ENCODE measurements around the gene NMT1.

- TF ChIP-seq KDM1A (CRISPR knock-in tag; IDR thresholded peaks at IDR 0.05) (no peak), ZBTB10 (CRISPR knock-in tag; IDR thresholded peaks at IDR 0.05; ENCODE audit: borderline replicate concordance) (no peak), ZNF781 (CRISPR knock-in tag; IDR thresholded peaks at IDR 0.05; ENCODE audit: borderline replicate concordance, not compliant biosample characterization) (no peak), CTCF (CRISPR knock-in tag; IDR thresholded peaks at IDR 0.05) (no peak), RXRA (CRISPR knock-in tag; IDR thresholded peaks at IDR 0.05) (no peak), ZBTB2 (CRISPR knock-in tag; IDR thresholded peaks at IDR 0.05; ENCODE audit: low read depth) (no peak), RBFOX2 (IDR thresholded peaks at IDR 0.05; ENCODE audit: low read depth, low read length) (no peak), POLR2A (IDR thresholded peaks at IDR 0.05; ENCODE audit: insufficient read depth in 1 of 2, low read depth in 2 of 2, low read length in 2 of 2) (no peak), NR2F1 (CRISPR knock-in tag; IDR thresholded peaks at IDR 0.05) (no peak)
Measured at GRCh38 chr17:45136846-45137560, 75.9 kb downstream of the NMT1 start.

Data from HepG2 (cell line).